ENCODE data around the gene LY6G5C. TPM values are rescaled to one million over a fixed set of nuclear protein-coding genes. Genes with fewer than 3 reads are reported as not detected.

Gene LY6G5C
- total and polyA plus RNA-seq, 2 of the 13 experiments (the other 11 are each of a cell fraction or from before 2014, with no cell fraction given): 0.33 to 0.55 TPM

- no peak for TF ChIP-seq ZBTB49 (CRISPR knock-in tag; IDR thresholded peaks at IDR 0.05; ENCODE audit: borderline replicate concordance)
- peak; percentile 51; the same call in 1 of the 2 replicates for TF ChIP-seq PRDM10 (CRISPR knock-in tag; IDR thresholded peaks at IDR 0.05; ENCODE audit: low read depth)
- no peak; the same call in 1 of the 2 replicates for TF ChIP-seq SIX1 (CRISPR knock-in tag; IDR thresholded peaks at IDR 0.05; ENCODE audit: borderline replicate concordance)
- TF ChIP-seq BATF2 (CRISPR knock-in tag; IDR thresholded peaks at IDR 0.05): no peak
- TF ChIP-seq ZFP82 (CRISPR knock-in tag; IDR thresholded peaks at IDR 0.05; ENCODE audit: borderline replicate concordance): peak; percentile 90
- TF ChIP-seq MBNL3 (CRISPR knock-in tag; conservative IDR thresholded peaks at IDR 0.05): no peak
- 0 out of 2 replicates have a peak, but pooled peaks have one; percentile 36 for TF ChIP-seq GMEB1 (CRISPR knock-in tag; IDR thresholded peaks at IDR 0.05; ENCODE audit: borderline replicate concordance)
- TF ChIP-seq ZNF18 (CRISPR knock-in tag; IDR thresholded peaks at IDR 0.05; ENCODE audit: insufficient replicate concordance): no peak
- TF ChIP-seq ZMYM3 (CRISPR knock-in tag; IDR thresholded peaks at IDR 0.05): no peak
- TF ChIP-seq AHR (CRISPR knock-in tag; IDR thresholded peaks at IDR 0.05): no peak
- no peak for TF ChIP-seq NFRKB (IDR thresholded peaks at IDR 0.05)
- TF ChIP-seq RBM39 (IDR thresholded peaks at IDR 0.05; ENCODE audit: low read depth, low read length, poor library complexity, severe bottlenecking): peak; percentile 62
- no peak for TF ChIP-seq MZF1 (CRISPR knock-in tag; IDR thresholded peaks at IDR 0.05; ENCODE audit: borderline replicate concordance)
- peak; percentile 50; the same call in 1 of the 2 replicates for TF ChIP-seq CEBPB (IDR thresholded peaks at IDR 0.05; ENCODE audit: borderline replicate concordance, low read depth, low read length)
- no peak; the same call in 1 of the 2 replicates for TF ChIP-seq RNF219 (CRISPR knock-in tag; IDR thresholded peaks at IDR 0.05)
Observed at GRCh38 chr6:31664790-31665500, 15.9 kb downstream of the LY6G5C start, which contains the start of gene GPANK1 (continued).
